Measurements from ENCODE around the gene MSGN1. TPM values are rescaled to one million over a fixed set of nuclear protein-coding genes. Genes with fewer than 3 reads are reported as not detected.

The MSGN1 gene
- total RNA-seq, 2 donors from 2014 or later = not detected

- Histone ChIP-seq H3K36me3 (no peaks in the 10 kb centered on the region), H3K4me3 (no peak overlapping the region), H3K4me1 (no peaks in the 10 kb centered on the region), H3K9ac (ENCODE audit: low read depth in 2 of 2, low read length in 2 of 2) (no peak overlapping the region), H3K27ac (no peak overlapping the region), H3K9me3 (no peaks in the 10 kb centered on the region), H3K27me3 (no peaks in the 10 kb centered on the region)
- no peak for TF ChIP-seq CTCF (IDR thresholded peaks at IDR 0.05)
- intact Hi-C loops (cut with DNase I) = no loop called here
- DNase-seq = no peak
Observed at GRCh38 chr2:17849275-17849674, 33.0 kb downstream of the MSGN1 start.

- Histone ChIP-seq H3K4me1 (no peaks in the 10 kb centered on the region), H3K9me3 (no peaks in the 10 kb centered on the region), H3K36me3 (no peaks in the 10 kb centered on the region), H3K27me3 (no peaks in the 10 kb centered on the region), H3K9ac (ENCODE audit: low read depth in 2 of 2, low read length in 2 of 2) (no peak overlapping the region), H3K27ac (no peak overlapping the region), H3K4me3 (no peak overlapping the region)
- TF ChIP-seq CTCF (IDR thresholded peaks at IDR 0.05) = no peak
- DNase-seq = no peak
- intact Hi-C loops (cut with DNase I) = loop anchor here (5.0 to 10.0 kb wide), 3 partner anchors 265 to 525 kb away; no protein-coding TSS in a partner anchor
Observed at GRCh38 chr2:17850151-17850550, 33.9 kb downstream of the MSGN1 start.

DNA sequence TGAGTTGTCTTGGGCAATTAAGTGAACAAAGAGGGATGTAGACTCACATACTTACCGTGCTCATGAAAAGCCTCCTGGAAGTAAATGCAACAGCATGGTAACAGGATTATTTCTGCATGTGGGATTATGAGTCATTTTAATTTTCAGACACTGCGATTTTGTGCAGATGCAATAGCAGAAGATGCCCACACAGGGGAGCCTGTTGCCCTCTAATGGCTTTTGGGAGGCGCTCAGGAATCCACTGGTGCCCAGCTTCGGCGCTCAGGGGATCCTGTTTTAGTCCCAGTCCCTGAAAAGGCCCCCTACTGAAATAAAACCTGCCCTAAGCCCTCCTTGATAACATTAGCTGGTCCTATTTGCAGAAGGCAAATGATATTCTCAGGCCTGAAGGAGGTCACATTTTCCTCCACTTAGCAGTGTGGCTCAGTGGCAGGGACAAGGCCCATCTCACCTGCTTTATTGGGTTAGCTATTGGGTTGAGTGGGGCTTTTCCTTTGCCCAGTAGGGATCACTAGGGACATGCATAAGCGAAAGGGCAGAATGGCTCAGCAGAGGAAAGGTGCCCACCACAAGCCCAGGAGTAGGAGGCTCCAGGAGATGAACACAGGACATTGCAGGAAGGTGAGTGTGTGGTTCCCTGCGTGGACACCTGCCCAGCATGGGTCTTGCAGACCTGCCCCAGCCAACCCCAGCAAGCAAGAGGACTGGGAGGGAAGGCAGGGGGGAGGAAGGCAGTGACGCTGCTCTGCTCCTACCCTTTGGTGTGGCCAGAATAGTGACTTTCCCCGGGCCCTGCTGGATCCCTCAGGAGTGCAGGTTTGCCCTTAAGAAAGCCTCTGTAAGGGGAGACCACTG lies 35.7 kb downstream of the MSGN1 start:
- DNase-seq = peak; percentile 49
- peak; percentile 87 for TF ChIP-seq CTCF (IDR thresholded peaks at IDR 0.05)
- H3K9me3 ChIP-seq = no peaks in the 10 kb centered on the region
- H3K36me3 ChIP-seq = no peaks in the 10 kb centered on the region
- H3K4me3 ChIP-seq = no peak overlapping the region
- no peak overlapping the region for H3K9ac ChIP-seq (ENCODE audit: low read depth in 2 of 2, low read length in 2 of 2)
- intact Hi-C loops (cut with DNase I) = loop anchor here (5.0 to 10.0 kb wide), 3 partner anchors 263 to 523 kb away; no protein-coding TSS in a partner anchor
- no peak overlapping the region for H3K27ac ChIP-seq
- H3K27me3 ChIP-seq = no peaks in the 10 kb centered on the region
- H3K4me1 ChIP-seq = no peaks in the 10 kb centered on the region

DNA sequence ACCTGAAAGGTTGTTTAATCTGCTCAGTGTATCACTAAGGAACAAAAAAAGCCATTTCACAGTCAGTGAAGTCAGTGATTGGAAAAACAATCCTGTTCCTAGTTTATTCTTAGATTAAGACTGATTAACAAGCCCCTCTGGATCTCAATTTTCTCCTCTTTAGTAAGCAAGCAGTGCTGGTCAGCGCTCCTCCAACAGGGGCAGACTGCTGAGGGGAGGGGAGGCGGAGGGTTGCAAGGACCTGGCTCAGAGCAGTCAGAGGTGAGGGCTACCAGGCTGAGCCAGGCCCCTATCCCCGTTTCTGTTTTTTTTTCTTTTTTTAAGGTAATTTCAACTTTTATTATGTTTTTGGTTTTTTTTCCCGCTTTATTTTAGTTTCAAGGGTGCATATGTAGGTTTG lies 37.5 kb downstream of the MSGN1 start:
- intact Hi-C loops (cut with DNase I) = loop anchor here (5.0 to 10.0 kb wide), 3 partner anchors 261 to 521 kb away; no protein-coding TSS in a partner anchor
- Histone ChIP-seq H3K27me3 (no peaks in the 10 kb centered on the region), H3K9me3 (no peaks in the 10 kb centered on the region), H3K9ac (ENCODE audit: low read depth in 2 of 2, low read length in 2 of 2) (no peak overlapping the region), H3K4me1 (no peaks in the 10 kb centered on the region), H3K36me3 (no peaks in the 10 kb centered on the region), H3K4me3 (no peak overlapping the region), H3K27ac (no peak overlapping the region)
- DNase-seq = no peak
- no peak for TF ChIP-seq CTCF (IDR thresholded peaks at IDR 0.05)

GRCh38 chr2:17857021-17857420 lies 40.8 kb downstream of the MSGN1 start:
- no peak overlapping the region for H3K9ac ChIP-seq (ENCODE audit: low read depth in 2 of 2, low read length in 2 of 2)
- no peaks in the 10 kb centered on the region for H3K36me3 ChIP-seq
- intact Hi-C loops (cut with DNase I) = loop anchor here (10.0 kb wide), 2 partner anchors 258 to 518 kb away; no protein-coding TSS in a partner anchor
- no peak overlapping the region for H3K27ac ChIP-seq
- no peak for DNase-seq
- no peak for TF ChIP-seq CTCF (IDR thresholded peaks at IDR 0.05)
- H3K4me1 ChIP-seq = no peaks in the 10 kb centered on the region
- no peaks in the 10 kb centered on the region for H3K9me3 ChIP-seq
- H3K27me3 ChIP-seq = no peaks in the 10 kb centered on the region
- H3K4me3 ChIP-seq = no peak overlapping the region

Data from colonic mucosa (tissue), 4 donors.